ENCODE measurements around the gene ADAMTSL1.

The ADAMTSL1 gene

GRCh38 chr9:18700714-18701113 is 226.8 kb downstream of the ADAMTSL1 start:
- no peaks in the 10 kb centered on the region for H3K36me3 ChIP-seq (ENCODE audit: insufficient read depth, low read length)
- no peak overlapping the region for H3K9ac ChIP-seq (ENCODE audit: low read depth, low read length)
- H3K4me1 ChIP-seq (ENCODE audit: insufficient read depth, low read length): no peaks in the 10 kb centered on the region
- peaks cover 3% of the 10 kb centered on the region; the same call in 1 of the 2 replicates for H3K9me3 ChIP-seq (ENCODE audit: control insufficient read depth, insufficient read depth, low read length)

- Histone ChIP-seq H3K9me3 (ENCODE audit: control insufficient read depth, insufficient read depth, low read length) (peaks cover 3% of the 10 kb centered on the region; the same call in 1 of the 2 replicates), H3K4me1 (ENCODE audit: insufficient read depth, low read length) (no peaks in the 10 kb centered on the region), H3K9ac (ENCODE audit: low read depth, low read length) (no peak overlapping the region), H3K36me3 (ENCODE audit: insufficient read depth, low read length) (no peaks in the 10 kb centered on the region)
Measured at GRCh38 chr9:18703151-18703900, 229.4 kb downstream of the ADAMTSL1 start.

- Histone ChIP-seq H3K36me3 (ENCODE audit: insufficient read depth, low read length) (no peaks in the 10 kb centered on the region), H3K9ac (ENCODE audit: low read depth, low read length) (no peak overlapping the region), H3K4me1 (ENCODE audit: insufficient read depth, low read length) (no peaks in the 10 kb centered on the region), H3K9me3 (ENCODE audit: control insufficient read depth, insufficient read depth, low read length) (peaks cover 3% of the 10 kb centered on the region; the same call in 1 of the 2 replicates)
Measured at GRCh38 chr9:18703901-18704379, 230.0 kb downstream of the ADAMTSL1 start.

- H3K9me3 ChIP-seq (ENCODE audit: control insufficient read depth, insufficient read depth, low read length): no peaks in the 10 kb centered on the region; the same call in 1 of the 2 replicates
- no peak overlapping the region for H3K9ac ChIP-seq (ENCODE audit: low read depth, low read length)
- H3K36me3 ChIP-seq (ENCODE audit: insufficient read depth, low read length): no peaks in the 10 kb centered on the region
- H3K4me1 ChIP-seq (ENCODE audit: insufficient read depth, low read length): no peaks in the 10 kb centered on the region
Measured at GRCh38 chr9:18705796-18706392, 231.9 kb downstream of the ADAMTSL1 start.

GRCh38 chr9:18706648-18707047 is 232.7 kb downstream of the ADAMTSL1 start:
- H3K4me1 ChIP-seq (ENCODE audit: insufficient read depth, low read length): no peaks in the 10 kb centered on the region
- no peak overlapping the region for H3K9ac ChIP-seq (ENCODE audit: low read depth, low read length)
- no peaks in the 10 kb centered on the region; the same call in 1 of the 2 replicates for H3K9me3 ChIP-seq (ENCODE audit: control insufficient read depth, insufficient read depth, low read length)
- H3K36me3 ChIP-seq (ENCODE audit: insufficient read depth, low read length): no peaks in the 10 kb centered on the region

GRCh38 chr9:18707061-18707461 is 233.1 kb downstream of the ADAMTSL1 start:
- Histone ChIP-seq H3K4me1 (ENCODE audit: insufficient read depth, low read length) (no peaks in the 10 kb centered on the region), H3K9ac (ENCODE audit: low read depth, low read length) (no peak overlapping the region), H3K36me3 (ENCODE audit: insufficient read depth, low read length) (no peaks in the 10 kb centered on the region), H3K9me3 (ENCODE audit: control insufficient read depth, insufficient read depth, low read length) (no peaks in the 10 kb centered on the region; the same call in 1 of the 2 replicates)

- H3K4me1 ChIP-seq (ENCODE audit: insufficient read depth, low read length): no peaks in the 10 kb centered on the region
- no peak overlapping the region for H3K9ac ChIP-seq (ENCODE audit: low read depth, low read length)
- H3K9me3 ChIP-seq (ENCODE audit: control insufficient read depth, insufficient read depth, low read length): no peaks in the 10 kb centered on the region
- no peaks in the 10 kb centered on the region for H3K36me3 ChIP-seq (ENCODE audit: insufficient read depth, low read length)
Measured at GRCh38 chr9:18707489-18708205, 233.7 kb downstream of the ADAMTSL1 start.

- Histone ChIP-seq H3K4me1 (ENCODE audit: insufficient read depth, low read length) (no peaks in the 10 kb centered on the region), H3K9me3 (ENCODE audit: control insufficient read depth, insufficient read depth, low read length) (no peaks in the 10 kb centered on the region), H3K9ac (ENCODE audit: low read depth, low read length) (no peak overlapping the region), H3K36me3 (ENCODE audit: insufficient read depth, low read length) (no peaks in the 10 kb centered on the region)
Measured at GRCh38 chr9:18708429-18708828, 234.5 kb downstream of the ADAMTSL1 start.

GRCh38 chr9:18710065-18710464 is 236.1 kb downstream of the ADAMTSL1 start:
- Histone ChIP-seq H3K4me1 (ENCODE audit: insufficient read depth, low read length) (no peaks in the 10 kb centered on the region), H3K36me3 (ENCODE audit: insufficient read depth, low read length) (no peaks in the 10 kb centered on the region), H3K9me3 (ENCODE audit: control insufficient read depth, insufficient read depth, low read length) (no peaks in the 10 kb centered on the region), H3K9ac (ENCODE audit: low read depth, low read length) (no peak overlapping the region)

GRCh38 chr9:18717759-18718158 is 243.8 kb downstream of the ADAMTSL1 start:
- H3K36me3 ChIP-seq (ENCODE audit: insufficient read depth, low read length): no peaks in the 10 kb centered on the region
- H3K9ac ChIP-seq (ENCODE audit: low read depth, low read length): no peak overlapping the region

GRCh38 chr9:18718393-18718792 is 244.4 kb downstream of the ADAMTSL1 start:
- Histone ChIP-seq H3K9me3 (ENCODE audit: control insufficient read depth, insufficient read depth, low read length) (no peaks in the 10 kb centered on the region), H3K9ac (ENCODE audit: low read depth, low read length) (no peak overlapping the region), H3K36me3 (ENCODE audit: insufficient read depth, low read length) (no peaks in the 10 kb centered on the region), H3K4me1 (ENCODE audit: insufficient read depth, low read length) (no peaks in the 10 kb centered on the region)

More at GRCh38 chr9:18717759-18718158, 243.8 kb downstream of the ADAMTSL1 start:
- Histone ChIP-seq H3K4me1 (ENCODE audit: insufficient read depth, low read length) (no peaks in the 10 kb centered on the region), H3K9me3 (ENCODE audit: control insufficient read depth, insufficient read depth, low read length) (no peaks in the 10 kb centered on the region)

- Histone ChIP-seq H3K9me3 (ENCODE audit: control insufficient read depth, insufficient read depth, low read length) (no peaks in the 10 kb centered on the region), H3K4me1 (ENCODE audit: insufficient read depth, low read length) (no peaks in the 10 kb centered on the region), H3K36me3 (ENCODE audit: insufficient read depth, low read length) (no peaks in the 10 kb centered on the region), H3K9ac (ENCODE audit: low read depth, low read length) (no peak overlapping the region)
Measured at GRCh38 chr9:18718932-18719331, 245.0 kb downstream of the ADAMTSL1 start.

- Histone ChIP-seq H3K36me3 (ENCODE audit: insufficient read depth, low read length) (no peaks in the 10 kb centered on the region), H3K9me3 (ENCODE audit: control insufficient read depth, insufficient read depth, low read length) (no peaks in the 10 kb centered on the region), H3K4me1 (ENCODE audit: insufficient read depth, low read length) (no peaks in the 10 kb centered on the region), H3K9ac (ENCODE audit: low read depth, low read length) (no peak overlapping the region)
Measured at GRCh38 chr9:18720691-18721090, 246.7 kb downstream of the ADAMTSL1 start.

- H3K36me3 ChIP-seq (ENCODE audit: insufficient read depth, low read length): no peaks in the 10 kb centered on the region
- H3K9me3 ChIP-seq (ENCODE audit: control insufficient read depth, insufficient read depth, low read length): no peaks in the 10 kb centered on the region
- H3K4me1 ChIP-seq (ENCODE audit: insufficient read depth, low read length): no peaks in the 10 kb centered on the region
- no peak overlapping the region for H3K9ac ChIP-seq (ENCODE audit: low read depth, low read length)
Measured at GRCh38 chr9:18721267-18721994, 247.5 kb downstream of the ADAMTSL1 start.
